Epithelial cell of esophagus (primary cell): Measurements from ENCODE around the gene VNN1.

Experiments used
- DNase-seq: peaks from one replicate; pipeline ENCODE4 v3.0.0; 2010; ENCODE audit warnings: low read depth
- H3K4me3 ChIP-seq: 2 replicates; pipeline ENCODE4 v1.5.1; 2011; ENCODE audit warnings: mild to moderate bottlenecking, low read length, control low read depth
- CTCF ChIP-seq: IDR thresholded peaks from 2 replicates; pipeline ENCODE4 v1.5.1; 2011; ENCODE audit warnings: low read depth, mild to moderate bottlenecking, low read length, control low read depth, inconsistent platforms; ENCODE audit not compliant: insufficient read depth; ENCODE audit errors: missing control alignments

The VNN1 gene

GRCh38 chr6:132751306-132751705, 37.5 kb upstream of the VNN1 start:
- H3K4me3 ChIP-seq = no peak overlapping the region
- no peak for TF ChIP-seq CTCF
- DNase-seq = no peak

GRCh38 chr6:132750455-132751248, 36.8 kb upstream of the VNN1 start:
- DNase-seq = no peak
- H3K4me3 ChIP-seq = no peak overlapping the region
- TF ChIP-seq CTCF = no peak

GRCh38 chr6:132749111-132749510, 35.3 kb upstream of the VNN1 start:
- peak; percentile 85 for DNase-seq
- no peak overlapping the region for H3K4me3 ChIP-seq
- no peak for TF ChIP-seq CTCF

- TF ChIP-seq CTCF = no peak
- H3K4me3 ChIP-seq = no peak overlapping the region
- DNase-seq = no peak
Observed at GRCh38 chr6:132748446-132748845, 34.6 kb upstream of the VNN1 start.

GRCh38 chr6:132746048-132746447, 32.2 kb upstream of the VNN1 start:
- H3K4me3 ChIP-seq = no peak overlapping the region
- TF ChIP-seq CTCF = no peak
- DNase-seq = peak; percentile 88

- H3K4me3 ChIP-seq = no peak overlapping the region
- TF ChIP-seq CTCF = no peak
- DNase-seq = no peak
Observed at GRCh38 chr6:132742495-132742894, 28.6 kb upstream of the VNN1 start.

- DNase-seq = no peak
- TF ChIP-seq CTCF = no peak
- H3K4me3 ChIP-seq = no peak overlapping the region
Observed at GRCh38 chr6:132741281-132741680, 27.4 kb upstream of the VNN1 start.
